HG02571 (cell line): ENCODE measurements around the gene FSD1.
"Not testable (repeated sequence)": the region's sequence is repeated elsewhere in the genome, so short reads cannot be mapped to it uniquely, and the experiment has no call there.

ENCODE experiments used
- ATAC-seq: cut with Tn5 transposase; IDR thresholded peaks from one replicate; pipeline ENCODE4 v1.9.1; 2021; ENCODE audit warnings: mild to moderate bottlenecking, moderate library complexity; ENCODE audit not compliant: unreplicated experiment

The FSD1 gene

DNA sequence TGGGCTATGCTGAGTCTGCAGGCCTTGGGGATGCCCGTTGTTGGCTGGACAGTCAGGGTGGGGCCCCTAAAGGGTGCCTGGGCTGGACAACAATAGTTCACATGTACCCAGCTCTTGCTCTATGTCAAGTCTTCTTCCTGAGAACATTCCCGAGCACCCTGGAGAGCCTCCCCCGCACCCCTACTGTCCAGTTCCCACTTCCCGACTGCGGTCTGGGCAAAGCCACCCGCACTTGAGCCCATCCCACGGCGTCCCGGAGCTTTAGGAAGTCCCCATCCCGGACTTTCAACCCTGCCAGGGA, 37.9 kb downstream of the FSD1 start:
- ATAC-seq, result peak; percentile 1

DNA sequence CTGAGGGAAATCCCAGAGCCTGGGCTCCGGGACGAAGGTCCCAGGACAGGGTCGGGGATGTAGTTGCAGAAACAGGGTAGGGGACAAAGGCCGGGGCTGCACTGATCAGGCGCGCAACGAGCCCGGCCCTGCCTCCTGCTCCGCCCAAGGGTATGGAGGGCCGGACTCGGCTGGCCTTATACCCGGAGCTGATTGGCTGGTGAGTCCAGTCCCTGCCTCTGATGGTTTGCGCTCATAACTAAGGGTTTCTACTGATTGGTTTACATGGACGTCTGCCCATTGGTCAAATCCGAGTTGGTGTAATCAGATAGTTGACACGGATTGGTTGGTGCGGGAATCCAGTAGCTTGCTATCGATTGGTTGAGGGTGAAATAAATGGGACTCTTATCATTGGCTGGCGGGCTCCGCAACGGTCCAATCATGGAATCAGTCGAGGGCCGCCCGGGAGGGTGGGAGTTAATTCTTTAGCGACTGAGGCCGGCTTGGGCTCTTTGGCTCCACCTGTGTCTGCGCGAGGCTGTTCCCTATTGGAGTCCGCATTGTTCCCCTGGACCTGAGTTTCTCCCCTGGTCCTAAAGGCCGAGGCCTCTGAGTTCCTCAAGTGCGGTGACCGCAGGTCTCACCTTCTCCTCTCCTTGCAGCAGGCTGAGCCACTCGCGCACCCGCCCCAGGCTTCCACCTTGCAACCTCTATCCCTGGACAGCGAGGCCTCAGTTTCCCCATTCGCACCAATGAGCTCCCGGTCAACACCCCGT, 38.4 kb downstream of the FSD1 start:
- peak; percentile 82 for ATAC-seq

DNA sequence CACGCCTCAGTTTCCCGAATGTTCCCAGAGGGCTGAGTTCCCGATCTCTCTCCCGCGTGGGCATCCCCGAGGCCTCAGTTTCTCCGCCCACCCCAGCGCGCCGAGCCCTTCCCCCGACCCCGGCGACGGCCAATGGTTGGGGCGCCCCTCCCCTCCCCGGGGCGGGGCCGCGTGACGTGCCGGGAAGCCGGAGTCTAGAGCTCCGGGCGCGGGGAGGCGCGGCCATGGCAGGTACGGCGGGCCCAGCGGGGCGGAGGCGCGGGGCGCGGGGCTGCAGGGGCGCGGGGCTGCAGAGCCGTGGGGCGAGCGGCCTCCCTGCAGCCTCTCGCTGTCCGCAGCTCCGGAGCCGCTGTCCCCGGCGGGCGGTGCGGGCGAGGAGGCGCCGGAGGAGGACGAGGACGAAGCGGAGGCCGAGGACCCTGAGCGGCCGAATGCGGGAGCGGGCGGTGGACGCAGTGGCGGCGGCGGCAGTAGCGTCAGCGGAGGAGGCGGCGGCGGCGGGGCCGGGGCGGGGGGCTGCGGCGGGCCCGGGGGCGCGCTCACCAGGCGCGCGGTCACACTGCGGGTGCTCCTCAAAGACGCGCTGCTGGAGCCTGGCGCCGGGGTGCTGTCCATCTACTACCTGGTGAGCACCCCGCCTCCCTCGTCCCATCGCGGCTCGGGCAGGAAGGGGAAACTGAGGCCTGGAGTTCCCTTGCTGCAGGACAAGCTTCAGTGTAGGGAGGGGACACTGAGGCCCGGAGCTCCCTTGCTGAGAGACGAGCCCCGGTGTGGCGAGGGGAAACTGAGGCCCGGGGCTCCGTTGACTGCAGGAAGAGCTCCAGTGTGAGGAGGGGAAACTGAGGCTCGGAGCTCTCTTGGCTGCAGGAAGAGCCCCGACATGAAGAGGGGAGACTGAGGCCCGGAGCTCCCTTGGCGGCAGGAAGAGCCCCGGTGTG, 39.2 kb downstream of the FSD1 start, which contains the start of gene MPND:
Gene MPND, plus strand, starts transcription at position 193 of the 938 bp plus-strand sequence. Its CDS starts 32 bp downstream, at position 225.
- ATAC-seq, result peak; percentile 50

DNA sequence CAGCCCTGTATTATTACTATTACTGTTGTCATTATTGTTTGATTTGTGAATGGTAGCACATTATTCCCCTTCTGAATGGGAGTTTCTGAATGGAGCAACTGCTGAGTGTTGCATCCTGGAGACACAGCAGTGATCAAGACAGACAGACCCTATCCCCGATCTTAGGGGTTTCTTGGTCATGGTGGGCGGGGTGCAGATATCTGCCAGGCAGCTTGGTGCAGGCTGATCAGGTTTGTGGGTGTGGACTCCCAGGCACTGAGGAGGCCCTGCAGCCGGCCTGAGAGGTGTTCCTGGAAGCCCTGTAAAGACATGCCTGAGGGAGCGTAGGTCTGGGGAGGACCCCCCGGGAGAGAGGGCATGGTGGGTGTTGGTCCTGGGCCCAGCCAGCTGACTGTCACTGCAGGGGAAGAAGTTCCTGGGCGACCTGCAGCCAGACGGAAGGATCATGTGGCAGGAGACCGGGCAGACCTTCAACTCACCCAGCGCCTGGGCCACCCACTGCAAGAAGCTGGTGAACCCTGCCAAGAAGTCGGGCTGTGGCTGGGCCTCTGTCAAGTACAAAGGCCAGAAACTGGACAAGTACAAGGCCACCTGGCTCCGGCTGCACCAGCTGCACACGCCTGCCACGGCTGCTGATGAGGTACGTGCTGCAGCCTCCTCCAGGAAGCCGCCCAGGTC, 41.1 kb downstream of the FSD1 start:
- no peak for ATAC-seq

DNA sequence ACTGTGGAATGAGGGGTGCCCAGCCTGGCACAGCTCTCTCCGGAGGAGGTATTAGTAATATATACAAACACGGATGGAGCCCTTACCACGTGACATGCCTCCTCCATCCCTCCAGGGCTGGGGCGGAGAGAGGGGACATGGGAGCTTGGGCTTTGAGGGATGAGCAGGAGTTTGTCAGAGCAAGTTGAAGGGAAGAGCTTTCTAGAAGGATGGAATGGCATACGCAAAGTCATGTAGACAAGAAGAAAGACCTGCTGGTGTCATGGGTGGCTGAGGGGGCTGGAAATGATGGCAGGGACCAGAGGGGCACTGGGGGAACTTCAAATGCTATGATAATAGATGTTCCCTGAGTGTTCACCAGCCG, 41.6 kb downstream of the FSD1 start:
- ATAC-seq, result no peak

DNA sequence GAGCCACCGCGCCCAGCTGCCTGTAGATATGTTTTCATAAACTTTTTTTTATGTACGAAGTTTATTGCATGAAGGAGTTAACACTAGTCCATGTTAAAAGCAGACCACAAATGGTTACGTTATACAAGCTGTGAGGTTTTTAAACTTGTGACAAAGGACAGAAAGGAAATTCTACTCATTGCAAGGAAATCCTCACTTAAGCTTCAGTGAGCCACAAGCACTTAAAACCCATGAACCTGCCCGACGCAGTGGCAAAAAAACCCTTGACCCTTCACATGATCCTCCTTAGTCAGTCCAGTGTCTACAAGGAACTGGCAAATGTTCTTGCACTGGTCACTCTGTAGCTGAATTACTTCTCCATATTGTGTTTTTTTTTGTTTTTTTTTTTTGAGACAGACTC, 43.1 kb downstream of the FSD1 start:
- no peak for ATAC-seq

DNA sequence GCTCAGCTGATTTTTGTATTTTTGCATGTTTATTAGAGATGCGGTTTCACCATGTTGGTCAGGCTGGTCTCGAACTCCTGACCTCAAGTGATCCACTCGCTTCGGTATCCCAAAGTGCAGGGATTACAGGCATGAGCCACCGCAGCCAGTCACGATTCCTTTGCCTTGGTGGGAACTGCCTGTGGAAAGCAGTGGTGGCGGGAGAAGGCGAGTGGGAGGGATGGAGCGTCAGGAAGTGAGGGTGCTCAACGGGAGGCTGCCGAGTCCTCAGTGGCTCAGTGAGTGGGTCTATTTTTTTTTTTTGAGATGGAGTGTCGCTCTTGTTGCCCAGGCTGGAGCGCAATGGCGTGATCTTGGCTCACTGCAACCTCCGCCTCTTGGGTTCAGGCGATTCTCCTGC, 44.8 kb downstream of the FSD1 start:
- not testable (repeated sequence) for ATAC-seq

DNA sequence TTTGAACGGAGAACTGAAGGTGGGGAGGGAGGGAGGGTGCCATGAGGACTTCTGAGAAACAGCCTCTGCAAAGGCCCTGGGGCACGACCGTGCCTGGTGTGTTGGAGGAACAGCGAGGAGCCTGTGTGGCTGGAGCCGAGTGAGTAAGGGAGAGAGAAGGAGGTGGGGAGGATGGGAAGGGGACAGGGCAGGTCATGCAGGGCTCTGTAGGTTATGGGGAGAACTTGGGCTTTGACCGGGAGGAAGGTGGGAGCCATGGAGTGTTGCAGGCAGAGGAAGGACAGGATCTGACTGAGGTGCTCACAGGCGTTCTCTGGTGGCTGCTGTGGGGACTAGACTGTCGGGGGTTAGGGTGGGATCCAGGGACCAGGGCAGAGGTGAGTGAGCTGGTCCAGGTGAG, 45.7 kb downstream of the FSD1 start:
- no peak for ATAC-seq

DNA sequence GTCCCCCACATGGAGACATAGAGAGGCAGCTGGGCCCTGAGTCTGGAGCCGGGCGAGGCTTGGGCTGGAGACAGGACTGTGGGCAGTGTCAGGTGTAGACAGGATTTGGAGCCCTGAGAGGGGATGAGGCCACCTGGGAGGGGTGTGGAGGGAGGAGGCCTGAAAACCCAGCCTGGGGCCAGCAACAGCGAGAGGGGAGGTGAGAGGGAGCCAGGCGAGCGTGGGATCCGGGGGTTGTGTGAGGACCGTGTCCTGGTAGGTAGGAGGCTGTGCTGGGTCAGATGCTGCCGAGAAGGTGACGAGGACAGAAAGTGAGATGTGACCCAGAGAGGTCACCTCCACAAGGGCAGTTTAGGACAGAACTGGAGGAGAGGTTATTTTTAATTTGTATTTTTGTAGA, 46.3 kb downstream of the FSD1 start:
- ATAC-seq, result no peak

DNA sequence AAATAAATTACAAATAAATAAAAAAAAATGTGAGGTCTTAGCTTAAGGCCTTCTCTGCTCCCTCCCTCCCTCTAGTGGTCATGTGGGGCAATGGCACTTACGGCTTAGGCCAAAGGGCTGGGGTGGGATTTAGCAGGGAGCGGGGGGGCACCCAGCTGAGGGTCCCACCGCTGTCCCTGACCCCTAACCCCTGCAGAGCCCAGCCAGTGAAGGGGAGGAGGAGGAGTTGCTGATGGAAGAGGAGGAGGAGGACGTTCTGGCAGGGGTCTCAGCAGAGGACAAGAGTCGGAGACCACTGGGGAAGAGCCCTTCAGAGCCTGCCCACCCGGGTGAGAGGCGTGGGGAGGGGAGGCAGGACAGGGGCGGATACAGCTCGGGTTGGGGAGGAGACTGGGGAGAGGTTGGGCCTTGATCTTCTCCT, 48.3 kb downstream of the FSD1 start:
- ATAC-seq, result no peak

DNA sequence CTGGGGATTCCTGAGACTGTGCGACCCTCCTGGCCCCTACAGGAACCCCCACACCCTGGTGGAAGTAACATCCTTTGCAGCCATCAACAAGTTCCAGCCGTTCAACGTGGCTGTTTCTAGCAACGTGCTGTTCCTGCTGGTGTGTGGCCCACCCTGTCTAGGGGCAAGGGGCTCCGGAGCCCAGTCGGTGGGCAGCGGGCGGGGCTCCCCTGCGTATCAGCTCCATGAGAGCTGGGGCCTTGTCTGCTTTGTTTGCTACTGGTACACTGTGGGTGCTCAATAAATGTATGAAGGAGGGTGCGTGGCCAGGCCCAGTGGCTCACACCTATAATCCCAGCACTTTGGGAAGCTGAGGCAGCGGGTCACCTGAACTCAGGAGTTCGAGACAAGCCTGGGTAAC, 49.9 kb downstream of the FSD1 start:
- no peak for ATAC-seq

DNA sequence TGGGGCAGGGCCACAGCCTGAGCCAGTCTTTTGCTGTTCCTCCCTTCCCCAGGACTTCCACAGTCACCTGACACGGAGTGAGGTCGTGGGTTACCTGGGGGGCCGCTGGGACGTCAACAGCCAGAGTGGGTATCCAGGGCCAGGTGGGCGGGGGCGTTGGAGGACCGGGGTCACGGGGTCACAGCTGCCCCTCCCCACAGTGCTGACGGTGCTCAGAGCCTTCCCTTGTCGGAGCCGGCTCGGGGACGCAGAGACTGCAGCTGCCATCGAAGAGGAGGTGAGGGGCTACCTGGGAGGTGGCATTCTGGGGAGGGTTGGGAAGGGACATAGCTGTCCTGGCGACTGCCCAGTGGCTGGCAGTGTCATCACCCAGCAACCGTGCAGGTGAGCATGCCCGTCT, 50.5 kb downstream of the FSD1 start:
- no peak for ATAC-seq

DNA sequence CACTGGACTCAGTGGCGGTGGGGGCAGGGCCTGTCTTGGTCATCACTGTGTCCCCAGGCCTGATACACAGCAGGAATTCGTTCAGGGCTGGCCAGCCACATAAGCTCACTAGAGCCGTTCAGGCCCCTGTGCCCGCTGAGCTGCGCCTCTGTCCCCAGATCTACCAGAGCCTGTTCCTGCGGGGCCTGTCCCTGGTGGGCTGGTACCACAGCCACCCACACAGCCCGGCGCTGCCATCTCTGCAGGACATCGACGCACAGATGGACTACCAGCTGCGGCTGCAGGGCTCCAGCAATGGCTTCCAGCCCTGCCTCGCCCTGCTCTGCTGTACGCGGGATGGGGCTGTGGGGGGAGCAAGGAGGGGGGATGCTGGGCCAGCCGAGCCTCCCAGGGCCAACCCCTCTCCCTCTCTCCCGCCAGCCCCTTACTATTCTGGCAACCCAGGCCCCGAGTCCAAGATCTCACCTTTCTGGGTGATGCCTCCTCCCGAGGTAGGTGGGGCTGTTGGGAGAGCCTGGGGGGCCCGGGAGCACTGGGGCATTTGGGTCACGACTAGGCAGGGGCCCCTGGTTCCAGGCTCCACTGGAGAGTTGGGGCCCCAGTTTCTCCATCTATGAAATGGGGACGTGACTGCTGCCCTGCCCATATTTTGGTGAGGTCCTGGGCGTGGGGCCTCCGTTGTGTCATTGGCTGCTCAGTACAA, 52.8 kb downstream of the FSD1 start:
- ATAC-seq, result no peak

DNA sequence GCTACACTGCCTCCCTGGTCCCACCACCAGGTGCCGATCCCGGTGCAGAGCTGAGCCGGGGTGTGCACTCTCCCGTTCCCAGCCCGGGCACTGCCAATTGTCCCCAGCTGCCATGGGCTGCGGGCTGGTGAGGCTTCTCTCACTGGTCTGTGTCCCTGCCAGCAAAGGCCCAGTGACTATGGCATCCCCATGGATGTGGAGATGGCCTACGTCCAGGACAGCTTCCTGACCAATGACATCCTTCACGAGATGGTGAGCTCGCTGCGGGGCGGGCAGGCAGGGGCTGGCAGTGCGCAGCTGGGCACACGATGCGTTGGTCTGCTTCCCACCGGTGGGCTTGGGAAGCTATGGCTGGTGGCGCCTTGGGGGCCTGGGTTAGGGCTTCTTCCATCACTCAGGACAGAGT, 53.5 kb downstream of the FSD1 start:
- no peak for ATAC-seq

DNA sequence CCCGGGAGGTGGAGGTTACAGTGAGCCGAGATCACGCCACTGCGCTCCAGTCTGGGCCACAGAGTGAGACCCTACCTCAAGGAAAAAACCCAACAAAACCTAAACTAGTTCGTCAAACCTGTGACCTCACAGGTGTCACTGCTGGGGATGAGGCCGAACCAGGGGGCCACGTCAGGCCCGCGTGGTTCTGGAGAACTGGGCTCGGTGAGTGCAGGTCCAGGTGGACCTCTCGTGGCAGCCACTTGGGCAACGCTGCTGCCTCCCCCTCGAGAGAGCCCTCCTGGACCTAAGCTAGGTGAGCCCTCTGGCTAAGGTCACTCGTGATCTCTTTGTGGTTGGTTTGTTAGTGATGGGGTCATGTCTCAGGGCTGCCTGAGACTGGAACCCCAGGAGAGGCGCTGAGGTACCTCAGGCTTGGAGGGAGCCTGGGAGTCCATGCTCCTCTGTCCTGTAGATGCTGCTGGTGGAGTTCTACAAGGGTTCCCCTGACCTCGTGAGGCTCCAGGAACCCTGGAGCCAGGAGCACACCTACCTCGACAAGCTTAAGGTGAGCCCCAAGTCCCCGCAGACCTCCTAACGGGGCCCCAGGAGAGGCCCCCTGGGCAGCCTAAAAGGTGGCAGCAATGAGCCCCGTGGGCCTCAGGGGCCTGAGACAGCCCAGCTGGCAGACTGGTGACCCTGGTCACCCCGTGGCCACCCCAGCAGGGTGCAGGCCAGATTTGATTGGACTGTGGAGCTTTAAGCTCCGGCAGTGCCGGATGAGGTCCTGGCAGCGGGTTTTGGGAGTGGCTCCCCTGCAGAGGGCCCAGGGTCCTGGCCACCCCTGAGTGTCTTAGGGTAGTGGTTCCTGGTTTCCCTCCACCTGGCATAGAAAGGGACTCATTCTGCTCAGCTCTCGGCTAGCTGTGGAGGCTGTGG, 54.6 kb downstream of the FSD1 start:
- no peak for ATAC-seq

DNA sequence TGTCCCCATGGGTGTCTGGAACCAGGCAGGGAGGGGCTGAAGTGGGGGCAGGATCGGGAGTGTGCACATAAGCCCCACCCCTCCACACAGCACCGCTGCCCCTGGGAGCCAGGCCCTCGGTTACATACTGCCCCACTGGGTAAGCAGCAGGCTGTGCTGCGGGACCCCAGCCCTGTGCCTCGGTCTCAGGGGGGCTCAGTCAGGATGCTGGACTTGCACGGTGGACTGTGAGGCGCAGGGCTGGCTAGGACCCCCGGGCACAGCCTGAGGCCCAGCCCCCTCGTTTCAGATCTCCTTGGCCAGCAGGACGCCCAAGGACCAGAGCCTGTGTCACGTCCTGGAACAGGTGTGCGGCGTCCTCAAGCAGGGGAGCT, 55.2 kb downstream of the FSD1 start:
- ATAC-seq, result no peak

DNA sequence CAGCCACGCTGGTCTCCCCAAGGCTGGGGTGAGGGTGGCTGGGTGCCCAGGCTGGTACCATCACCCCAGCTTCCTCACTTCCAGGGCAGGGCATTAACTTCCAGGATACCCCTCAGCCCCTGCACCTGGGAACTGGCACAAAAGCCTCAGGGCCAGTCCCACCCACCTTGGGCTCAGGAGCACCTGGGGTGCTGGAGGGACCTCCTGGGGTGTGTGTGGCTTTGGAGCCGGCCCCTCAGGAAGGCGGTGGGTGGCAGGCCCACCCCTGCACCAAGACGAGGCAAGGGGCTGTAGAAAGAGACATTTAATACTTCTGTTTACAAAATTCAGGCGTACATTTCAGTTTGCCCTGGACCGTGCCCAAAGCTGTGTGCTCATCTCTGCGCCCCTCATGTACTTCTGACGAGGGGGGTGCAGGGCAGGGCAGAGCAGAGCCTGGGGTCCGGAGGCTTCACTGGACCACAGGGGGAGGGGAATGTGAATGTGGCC, 55.7 kb downstream of the FSD1 start:
- ATAC-seq, result no peak

DNA sequence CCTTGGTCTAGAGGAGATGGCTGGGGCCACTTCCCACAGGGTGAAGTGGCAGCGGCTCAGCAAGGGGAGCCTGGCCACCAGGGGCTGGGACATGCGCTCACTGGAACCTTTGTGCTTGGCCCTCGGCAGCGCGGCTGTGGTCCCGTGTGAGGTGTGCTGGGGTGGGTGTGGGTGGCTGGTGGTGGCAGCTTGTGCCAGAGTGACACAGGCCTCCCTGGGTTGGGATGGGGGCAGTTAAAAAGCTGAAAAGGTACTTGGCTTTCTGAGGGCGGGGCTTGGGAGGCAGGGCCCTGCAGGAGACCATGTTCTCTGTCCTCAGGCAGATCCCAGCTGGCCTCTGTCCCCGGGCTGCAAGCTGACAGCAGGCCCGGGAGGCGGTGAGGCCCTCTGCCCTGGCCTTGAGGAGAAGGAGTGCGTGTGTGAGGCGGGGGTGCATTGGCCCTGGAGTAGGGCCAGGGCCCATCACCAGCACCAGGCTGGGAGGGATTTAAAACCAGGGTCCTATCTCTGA, 56.3 kb downstream of the FSD1 start:
- no peak for ATAC-seq

DNA sequence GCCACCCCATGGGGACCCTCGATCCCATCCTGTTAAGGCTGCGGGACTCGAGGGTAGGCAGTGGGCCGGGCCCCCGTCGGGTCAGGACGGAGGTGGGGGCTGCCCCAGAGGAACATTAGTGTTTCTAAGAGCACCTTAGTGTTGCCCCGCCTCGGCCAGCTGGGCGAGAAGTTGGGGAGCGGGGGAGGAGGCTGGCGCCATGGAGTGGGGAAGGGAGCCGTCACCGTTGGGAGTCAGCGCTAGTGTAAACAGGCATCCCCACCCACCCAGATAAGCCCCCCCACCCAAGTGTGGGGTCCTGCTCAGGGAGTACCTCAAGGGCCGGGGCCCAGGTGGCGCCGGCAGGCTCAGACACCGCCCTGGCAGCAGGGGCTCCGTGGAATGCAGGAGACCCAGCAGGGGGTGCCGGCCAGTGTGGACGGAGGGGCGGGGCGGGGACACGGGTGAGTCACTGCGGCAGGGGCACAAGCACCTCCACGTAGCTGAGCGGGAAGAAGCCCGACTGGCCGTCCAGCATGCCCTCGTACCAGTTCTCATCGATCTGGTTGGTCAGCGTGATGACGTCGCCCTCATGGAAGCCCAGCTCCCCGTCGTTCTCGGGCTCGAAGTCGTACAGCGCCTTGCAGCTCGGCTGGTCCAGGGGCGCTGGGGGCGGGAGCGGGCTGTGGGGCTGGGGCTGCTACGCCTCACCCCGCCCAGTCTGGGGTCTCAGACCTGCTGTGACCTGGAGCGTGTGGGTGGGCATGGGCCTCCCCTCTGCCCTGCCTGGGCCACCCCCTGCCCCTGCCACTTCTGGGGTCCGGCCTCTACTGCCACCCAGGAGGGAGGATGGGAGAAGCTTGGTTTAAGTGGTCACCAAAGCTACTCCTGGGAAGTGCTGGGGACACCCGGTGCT, 57.0 kb downstream of the FSD1 start:
- no peak for ATAC-seq
